ENCODE data around the gene B4GALT1.

- TF ChIP-seq POLR2A (IDR thresholded peaks at IDR 0.05): no peak
- TF ChIP-seq CTCF (IDR thresholded peaks at IDR 0.05): no peak
Measured at GRCh38 chr9:33158843-33159776, 8.0 kb downstream of the B4GALT1 start.

Measured in body of pancreas (tissue), 4 donors.